SK-N-MC (cell line): ENCODE results near the gene SERTAD4.
"Not testable (repeated sequence)": the region's sequence is repeated elsewhere in the genome, so short reads cannot be mapped to it uniquely, and the experiment has no call there.

Experiments used
- DNase-seq: peaks from one replicate; pipeline ENCODE4 v3.0.0-alpha.2; 2011; ENCODE audit warnings: low read depth, low spot score
- H3K27ac ChIP-seq: fragments of 200-600 bp; sonication (generic); 2 replicates; pipeline ENCODE4 v1.5.1; 2016; ENCODE audit warnings: mixed run types
- H3K36me3 ChIP-seq: fragments of 200-600 bp; sonication (generic); 2 replicates; pipeline ENCODE4 v1.6.1; 2017; ENCODE audit warnings: antibody characterized with exemption, low read length, mixed read lengths; ENCODE audit not compliant: insufficient read depth
- H3K4me3 ChIP-seq: fragments of 200-600 bp; sonication (generic); 2 replicates; pipeline ENCODE4 v1.5.1; 2016
- H3K9ac ChIP-seq: fragments of 200-600 bp; sonication (generic); 2 replicates; pipeline ENCODE4 v1.8.0; 2017; ENCODE audit warnings: mixed run types, mixed read lengths; ENCODE audit not compliant: insufficient read length
- H3K9me3 ChIP-seq: fragments of 200-600 bp; sonication (generic); 2 replicates; pipeline ENCODE4 v1.6.1; 2017; ENCODE audit warnings: low read depth, mild to moderate bottlenecking, antibody characterized with exemption, low read length, moderate library complexity, mixed read lengths
- EZH2 ChIP-seq: fragments of 200-600 bp; sonication (generic); IDR thresholded peaks from one replicate; pipeline ENCODE4 v1.6.1; 2017; ENCODE audit warnings: antibody characterized with exemption
- FOXP2 ChIP-seq: optimal IDR thresholded peaks from 2 replicates; pipeline ENCODE3; 2011; ENCODE audit warnings: mild to moderate bottlenecking, moderate library complexity; ENCODE audit not compliant: insufficient read depth; ENCODE audit errors: extremely low read length, control extremely low read depth
- POLR2AphosphoS5 ChIP-seq: IDR thresholded peaks from 2 replicates; pipeline ENCODE4 v1.6.1; 2012; ENCODE audit warnings: mild to moderate bottlenecking, low read depth, low read length, borderline replicate concordance

SERTAD4 gene

DNA sequence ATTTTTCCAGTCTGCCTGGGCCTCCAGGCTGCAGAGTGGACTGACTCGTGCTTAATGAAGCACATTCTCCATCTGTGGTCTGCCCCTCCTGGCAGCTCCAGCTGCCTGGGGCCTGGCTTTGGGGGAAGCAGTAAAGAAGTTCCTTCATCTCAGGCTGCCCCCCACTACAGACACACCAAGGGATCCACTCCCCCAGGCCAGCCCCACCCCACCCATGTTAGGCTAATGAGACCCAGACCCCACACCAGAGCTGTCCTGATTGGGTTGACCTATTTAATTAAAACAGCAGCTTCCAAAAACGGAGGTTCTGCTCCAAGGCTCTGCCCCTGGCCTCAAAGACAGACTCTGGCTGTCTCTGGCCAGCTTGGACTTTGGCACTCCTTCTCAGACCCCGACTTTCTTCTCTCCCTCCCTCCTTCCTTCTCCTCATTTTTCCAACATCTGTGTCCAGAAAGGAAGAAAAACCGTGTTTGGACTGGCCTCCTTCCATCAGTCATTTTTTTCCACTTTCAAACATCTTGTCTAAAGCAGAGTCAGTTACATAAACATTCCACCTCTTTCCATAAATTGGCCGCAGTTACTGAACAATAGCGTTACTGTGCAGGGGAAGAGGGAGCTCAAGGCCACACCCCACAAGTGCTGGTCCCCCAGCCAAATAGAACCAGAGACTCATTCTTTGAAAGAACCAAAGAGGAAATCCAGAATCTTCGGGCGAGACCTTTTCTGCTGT lies 29.7 kb downstream of the SERTAD4 start:
- Histone ChIP-seq H3K9me3 (no peaks in the 10 kb centered on the region), H3K9ac (no peak overlapping the region), H3K4me3 (no peak overlapping the region), H3K36me3 (no peaks in the 10 kb centered on the region), H3K27ac (no peak overlapping the region)
- TF ChIP-seq FOXP2 (no peak), POLR2AphosphoS5 (no peak), EZH2 (no peak)
- DNase-seq, result no peak

GRCh38 chr1:210262897-210263272 lies 30.3 kb downstream of the SERTAD4 start:
- DNase-seq, result no peak
- H3K9me3 ChIP-seq, result no peaks in the 10 kb centered on the region
- no peak overlapping the region for H3K27ac ChIP-seq
- no peak overlapping the region for H3K4me3 ChIP-seq
- no peaks in the 10 kb centered on the region for H3K36me3 ChIP-seq
- no peak for TF ChIP-seq POLR2AphosphoS5
- no peak for TF ChIP-seq FOXP2
- no peak for TF ChIP-seq EZH2
- no peak overlapping the region for H3K9ac ChIP-seq

DNA sequence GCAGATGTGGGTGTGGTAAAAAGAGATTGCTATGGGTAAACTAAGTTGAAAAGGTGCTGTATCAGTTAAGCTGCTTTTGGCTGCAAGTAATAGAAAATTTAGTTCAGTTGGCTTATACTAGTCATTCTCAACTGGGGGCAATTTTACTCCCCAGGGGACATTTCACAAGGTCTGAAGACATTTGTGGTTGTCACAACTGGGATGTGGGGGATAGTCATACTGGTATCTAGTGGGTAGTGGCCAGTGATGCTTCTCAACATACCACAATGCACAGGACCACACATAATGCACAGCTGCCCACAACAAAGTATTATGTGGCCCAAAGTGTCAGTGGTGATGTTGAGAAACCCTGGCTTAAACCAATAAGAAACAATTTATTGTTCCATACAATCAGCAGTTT lies 31.4 kb downstream of the SERTAD4 start:
- no peak for DNase-seq
- Histone ChIP-seq H3K9ac (no peak overlapping the region), H3K9me3 (no peaks in the 10 kb centered on the region), H3K36me3 (no peaks in the 10 kb centered on the region), H3K4me3 (no peak overlapping the region), H3K27ac (no peak overlapping the region)
- TF ChIP-seq EZH2, result no peak
- TF ChIP-seq FOXP2, result no peak
- TF ChIP-seq POLR2AphosphoS5, result no peak

DNA sequence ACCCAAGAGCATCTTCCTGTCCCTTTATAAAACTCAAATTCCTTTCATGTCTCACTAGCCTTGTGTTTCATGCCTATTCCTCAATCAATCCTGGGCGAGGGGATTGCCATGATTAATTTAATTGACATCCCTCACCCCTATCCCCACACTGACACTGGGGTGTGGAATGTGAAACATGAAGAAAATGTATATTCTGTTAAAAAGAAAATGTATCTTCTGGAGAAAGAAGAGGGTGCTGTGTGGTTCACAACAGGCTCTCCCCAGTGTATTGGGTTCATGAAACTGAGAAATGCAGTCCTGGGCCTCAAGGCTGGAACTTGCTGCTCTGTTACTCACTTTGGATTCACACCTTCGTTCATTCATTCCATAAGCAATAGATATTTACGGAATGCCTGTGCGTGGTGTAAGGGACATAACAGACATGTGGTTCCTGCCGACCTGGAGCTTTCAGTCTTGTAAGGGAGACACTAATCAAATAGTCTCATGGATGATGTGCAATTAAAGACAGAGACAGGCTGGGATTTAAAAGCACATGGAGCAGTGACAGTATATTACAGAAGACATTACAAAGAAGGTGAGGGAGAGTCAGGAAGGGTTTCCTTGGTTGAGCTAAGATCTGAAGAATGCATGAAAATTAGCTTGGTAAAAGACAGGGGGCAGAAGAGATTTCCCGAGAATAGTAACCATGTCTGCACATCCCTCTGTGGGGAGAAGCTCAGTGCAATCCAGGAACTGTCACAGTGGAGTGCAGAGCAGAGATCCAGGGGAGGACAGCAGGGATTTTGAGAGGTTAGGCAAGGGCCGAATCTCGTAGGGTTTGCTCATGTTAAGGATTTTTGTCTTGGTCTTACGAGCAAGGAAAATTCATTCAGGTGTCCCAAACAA lies 32.1 kb downstream of the SERTAD4 start:
- no peak overlapping the region for H3K4me3 ChIP-seq
- DNase-seq, result no peak
- no peak for TF ChIP-seq POLR2AphosphoS5
- no peaks in the 10 kb centered on the region for H3K36me3 ChIP-seq
- no peak overlapping the region for H3K9ac ChIP-seq
- no peak overlapping the region for H3K27ac ChIP-seq
- no peaks in the 10 kb centered on the region for H3K9me3 ChIP-seq

GRCh38 chr1:210265392-210265955 lies 32.9 kb downstream of the SERTAD4 start:
- H3K9me3 ChIP-seq, H3K27ac ChIP-seq, H3K4me3 ChIP-seq, DNase-seq, H3K36me3 ChIP-seq, H3K9ac ChIP-seq: not testable (repeated sequence)

DNA sequence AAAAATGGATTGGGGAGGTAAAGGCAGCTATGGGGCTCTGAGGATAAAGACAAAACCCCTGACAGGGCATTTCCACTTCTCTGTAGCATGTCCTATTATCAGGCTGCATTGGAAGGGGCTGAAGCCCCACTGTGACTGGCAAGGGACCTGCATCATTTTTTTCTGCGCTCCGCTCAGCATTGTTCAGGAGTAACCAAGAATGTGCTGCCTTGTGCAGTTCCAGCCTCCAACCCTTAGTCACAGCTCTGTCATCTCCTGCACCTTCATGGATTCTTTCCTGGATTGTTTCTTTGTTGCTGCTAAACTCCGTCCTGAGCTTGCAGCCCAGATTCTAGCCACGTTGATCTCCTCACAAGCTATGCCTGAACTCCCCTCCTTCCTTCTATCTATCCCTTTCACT lies 37.4 kb downstream of the SERTAD4 start:
- Histone ChIP-seq H3K9ac (no peak overlapping the region), H3K36me3 (no peaks in the 10 kb centered on the region), H3K4me3 (no peak overlapping the region), H3K27ac (no peak overlapping the region), H3K9me3 (no peaks in the 10 kb centered on the region)
- TF ChIP-seq EZH2 (no peak), POLR2AphosphoS5 (no peak), FOXP2 (no peak)
- DNase-seq, result no peak

DNA sequence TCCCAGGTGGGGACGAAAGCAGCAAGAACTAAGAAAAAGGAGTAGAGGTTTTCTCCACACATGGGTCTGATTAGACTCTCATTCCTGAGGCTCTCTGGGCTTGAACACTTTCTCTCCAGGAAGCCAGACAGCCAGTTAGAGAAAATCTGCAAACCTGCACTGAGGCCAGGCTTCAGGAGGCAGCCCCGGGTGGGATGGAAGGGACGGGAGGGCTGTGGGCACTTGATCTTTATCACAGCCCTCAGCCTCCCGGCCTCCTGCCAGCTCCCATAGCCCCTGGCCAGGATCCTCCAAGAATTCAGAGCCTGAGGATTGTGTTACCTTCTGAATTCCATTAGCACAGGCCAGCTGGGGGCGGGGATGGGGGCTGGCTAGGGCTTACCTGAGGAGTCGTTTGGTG lies 40.1 kb downstream of the SERTAD4 start:
- DNase-seq, result no peak
- Histone ChIP-seq H3K4me3 (no peak overlapping the region), H3K9ac (no peak overlapping the region), H3K36me3 (no peaks in the 10 kb centered on the region), H3K27ac (no peak overlapping the region), H3K9me3 (no peaks in the 10 kb centered on the region)
- TF ChIP-seq EZH2 (no peak), POLR2AphosphoS5 (no peak), FOXP2 (no peak)

GRCh38 chr1:210280221-210280620 lies 47.6 kb downstream of the SERTAD4 start:
- Histone ChIP-seq H3K4me3 (no peak overlapping the region), H3K27ac (no peak overlapping the region), H3K36me3 (no peaks in the 10 kb centered on the region), H3K9ac (no peak overlapping the region), H3K9me3 (peaks cover 12% of the 10 kb centered on the region; the same call in 1 of the 2 replicates)
- DNase-seq, result no peak
- TF ChIP-seq EZH2, result no peak
- no peak for TF ChIP-seq FOXP2
- no peak for TF ChIP-seq POLR2AphosphoS5
